AG09309 (cell line): Measurements from ENCODE around the gene CCDC201.
A peak's percentile ranks its signal among the peaks of the same experiment; 100 is the strongest.
"Not testable (repeated sequence)": the region's sequence is repeated elsewhere in the genome, so short reads cannot be mapped to it uniquely, and the experiment has no call there.

Source experiments
- DNase-seq: peaks from one replicate; pipeline ENCODE4 v3.0.0-alpha.2; 2010; ENCODE audit warnings: low read depth
- H3K4me3 ChIP-seq: 2 replicates; pipeline ENCODE4 v1.5.1; 2011; ENCODE audit warnings: mild to moderate bottlenecking, low read depth, low read length, moderate library complexity; ENCODE audit not compliant: control insufficient read depth
- TF ChIP-seq, protein P1 (sequence below): IDR thresholded peaks from 2 replicates; pipeline ENCODE4 v1.5.1; 2011; ENCODE audit warnings: mild to moderate bottlenecking, low read depth, low read length, inconsistent platforms; ENCODE audit not compliant: insufficient read depth, control insufficient read depth; ENCODE audit errors: missing control alignments

Gene CCDC201

DNA sequence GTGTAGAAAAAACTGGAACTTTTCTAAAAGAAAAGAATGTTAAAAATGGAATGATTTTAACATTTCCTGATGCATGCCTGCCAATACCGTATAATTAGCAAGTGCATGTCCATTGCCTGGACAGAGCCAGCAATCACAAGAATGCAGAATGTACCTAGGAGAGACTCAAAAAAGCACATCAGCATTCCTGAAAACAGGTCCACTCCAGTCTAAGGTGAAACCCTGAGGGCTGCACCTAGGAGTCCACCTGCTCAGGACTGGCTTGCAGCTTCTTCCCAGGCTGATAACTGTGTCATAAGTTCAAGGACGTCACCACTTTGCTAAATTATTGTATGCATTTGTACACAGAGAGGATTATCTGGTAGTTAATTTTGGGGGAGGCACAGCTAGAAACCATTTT lies 5.4 kb downstream of the CCDC201 start:
- DNase-seq = no peak
- TF ChIP-seq, protein P1, sequence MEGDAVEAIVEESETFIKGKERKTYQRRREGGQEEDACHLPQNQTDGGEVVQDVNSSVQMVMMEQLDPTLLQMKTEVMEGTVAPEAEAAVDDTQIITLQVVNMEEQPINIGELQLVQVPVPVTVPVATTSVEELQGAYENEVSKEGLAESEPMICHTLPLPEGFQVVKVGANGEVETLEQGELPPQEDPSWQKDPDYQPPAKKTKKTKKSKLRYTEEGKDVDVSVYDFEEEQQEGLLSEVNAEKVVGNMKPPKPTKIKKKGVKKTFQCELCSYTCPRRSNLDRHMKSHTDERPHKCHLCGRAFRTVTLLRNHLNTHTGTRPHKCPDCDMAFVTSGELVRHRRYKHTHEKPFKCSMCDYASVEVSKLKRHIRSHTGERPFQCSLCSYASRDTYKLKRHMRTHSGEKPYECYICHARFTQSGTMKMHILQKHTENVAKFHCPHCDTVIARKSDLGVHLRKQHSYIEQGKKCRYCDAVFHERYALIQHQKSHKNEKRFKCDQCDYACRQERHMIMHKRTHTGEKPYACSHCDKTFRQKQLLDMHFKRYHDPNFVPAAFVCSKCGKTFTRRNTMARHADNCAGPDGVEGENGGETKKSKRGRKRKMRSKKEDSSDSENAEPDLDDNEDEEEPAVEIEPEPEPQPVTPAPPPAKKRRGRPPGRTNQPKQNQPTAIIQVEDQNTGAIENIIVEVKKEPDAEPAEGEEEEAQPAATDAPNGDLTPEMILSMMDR = no peak
- no peak overlapping the region for H3K4me3 ChIP-seq

DNA sequence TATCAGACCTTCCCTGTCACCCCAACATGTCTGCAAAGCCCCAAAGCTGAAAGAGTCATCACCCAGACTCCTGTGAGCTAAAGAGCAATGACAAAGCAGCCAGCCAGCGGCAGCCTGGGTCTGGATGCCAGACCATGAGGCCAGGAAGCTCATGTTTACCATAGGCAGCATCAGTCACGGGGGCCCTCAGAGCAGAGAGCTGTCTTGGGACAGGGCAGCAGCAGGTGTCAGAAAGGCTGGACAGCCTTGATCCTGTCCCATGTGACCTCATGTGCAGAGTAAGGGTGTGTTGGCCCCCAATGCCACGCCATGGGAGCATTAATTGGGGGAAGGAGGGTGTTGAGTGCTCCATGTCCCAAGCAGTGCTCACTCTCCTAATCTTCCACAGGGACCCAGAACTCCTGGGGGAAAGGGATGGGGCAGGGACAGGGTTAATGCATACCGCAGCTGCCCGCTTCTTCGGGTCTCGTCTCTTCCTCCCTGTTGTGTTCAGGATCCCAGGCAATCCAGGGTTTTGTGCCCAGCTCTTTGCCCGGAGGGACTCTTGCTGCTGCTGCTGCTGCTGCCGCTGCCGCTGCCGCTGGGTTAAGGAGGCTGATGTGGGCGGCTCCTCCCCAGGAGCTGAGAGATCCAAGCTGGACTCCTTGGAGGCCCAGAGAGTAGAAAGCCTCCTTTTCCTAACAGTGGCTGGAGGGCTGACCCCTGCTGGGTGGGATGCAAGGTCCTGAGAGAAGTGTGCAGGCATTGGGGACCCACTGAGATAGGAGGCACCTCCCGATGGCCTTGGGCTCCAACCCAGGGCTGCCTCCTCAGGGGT lies 7.1 kb downstream of the CCDC201 start:
- no peak for DNase-seq
- no peak overlapping the region for H3K4me3 ChIP-seq
- TF ChIP-seq, protein P1 = no peak

DNA sequence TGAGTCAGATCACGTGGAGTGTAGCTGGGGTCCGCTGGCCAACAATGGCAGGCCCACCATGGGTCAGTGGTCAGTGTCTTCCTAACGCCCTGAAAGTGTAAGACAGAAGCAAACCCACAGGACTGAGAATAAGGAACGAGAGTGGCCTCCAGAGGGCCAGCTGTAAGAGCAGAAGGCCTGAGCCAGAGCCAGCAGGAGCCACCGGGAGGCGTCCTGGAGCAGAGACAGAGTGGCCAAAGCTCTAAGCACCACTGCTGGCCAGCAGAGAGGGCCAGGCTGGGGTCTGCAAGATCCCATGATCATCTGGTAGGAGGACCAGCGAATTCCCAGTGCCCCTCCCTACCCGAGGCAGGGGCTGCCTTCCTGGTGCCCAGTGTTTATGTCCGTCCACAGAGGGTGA lies 9.2 kb downstream of the CCDC201 start:
- no peak overlapping the region for H3K4me3 ChIP-seq
- TF ChIP-seq, protein P1 = peak; percentile 41
- no peak for DNase-seq

DNA sequence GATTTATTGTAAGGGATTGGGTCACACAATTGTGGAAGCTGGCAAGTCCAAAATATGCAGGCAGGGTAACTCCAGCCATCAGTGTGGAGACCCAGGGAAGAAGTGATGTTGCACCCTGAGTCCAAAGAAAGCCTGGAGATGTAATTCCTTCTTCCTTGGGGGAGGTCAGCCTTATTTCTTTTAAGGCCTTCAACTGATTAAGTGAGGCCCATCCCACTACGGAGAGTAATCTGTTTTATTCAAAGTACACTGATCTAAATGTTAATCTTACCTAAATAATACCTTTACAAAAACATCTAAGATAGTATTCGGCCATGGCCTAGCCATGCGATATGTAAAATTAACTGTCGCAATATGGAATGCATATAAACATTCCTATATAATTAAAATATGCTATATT lies 16.0 kb downstream of the CCDC201 start:
- not testable (repeated sequence) for DNase-seq, H3K4me3 ChIP-seq

DNA sequence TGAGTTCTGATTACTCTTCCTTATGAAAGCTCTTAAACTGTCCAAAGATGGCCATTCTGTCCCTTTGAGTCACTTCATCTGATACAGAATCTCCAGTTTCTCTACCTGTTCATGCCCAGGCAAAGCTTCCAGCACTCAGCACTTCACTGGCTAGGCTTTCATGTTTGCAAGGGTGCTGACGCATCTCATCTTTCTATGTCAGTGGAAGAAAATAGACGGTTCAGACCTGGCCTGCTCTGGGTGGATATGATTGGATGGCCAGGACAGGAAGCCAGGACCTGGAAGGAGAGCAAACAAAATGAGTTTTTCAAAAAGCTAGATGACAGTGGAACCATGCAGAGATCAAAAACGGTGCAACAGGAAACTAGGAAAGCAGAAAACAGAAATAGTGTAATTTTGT lies 17.2 kb downstream of the CCDC201 start:
- H3K4me3 ChIP-seq, DNase-seq: not testable (repeated sequence)

DNA sequence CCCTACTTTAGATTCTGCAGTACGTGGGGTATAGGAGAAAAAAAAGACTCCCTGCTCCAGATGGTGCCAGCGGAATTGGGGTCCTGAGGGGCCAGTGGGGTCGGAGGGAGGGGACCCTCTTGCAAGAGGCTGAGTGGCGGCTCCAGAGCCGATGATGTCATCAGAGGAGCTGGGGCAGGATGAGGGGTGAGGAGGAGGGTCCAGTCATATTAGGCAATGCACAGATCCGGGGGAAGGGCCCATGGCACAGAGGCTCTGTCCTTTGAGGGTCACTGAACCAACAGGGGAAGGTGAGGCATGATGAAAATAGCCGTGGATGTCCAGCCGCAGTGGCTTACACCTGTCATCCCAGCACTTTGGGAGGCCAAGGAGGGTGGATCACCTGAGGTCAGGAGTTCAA lies 19.4 kb downstream of the CCDC201 start:
- not testable (repeated sequence) for DNase-seq, H3K4me3 ChIP-seq

DNA sequence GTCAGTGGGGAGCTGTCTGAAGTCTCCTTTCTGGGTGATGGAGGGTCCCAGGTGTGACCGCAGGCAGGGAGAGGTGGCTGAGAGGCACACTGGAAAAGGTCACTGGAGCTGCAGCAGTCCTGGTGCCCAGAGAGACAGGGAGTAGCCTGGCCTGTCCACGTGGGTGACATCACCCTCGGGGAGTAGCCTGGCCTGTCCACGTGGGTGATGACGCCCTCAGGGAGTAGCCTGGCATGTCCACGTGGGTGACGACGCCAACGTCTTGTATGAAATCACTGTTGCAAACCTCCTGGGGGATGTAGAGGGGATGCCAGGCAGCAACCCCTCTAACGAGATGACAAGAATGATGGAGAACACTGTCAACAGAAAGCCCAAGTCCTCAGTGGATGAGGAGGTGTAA lies 19.9 kb downstream of the CCDC201 start:
- DNase-seq, H3K4me3 ChIP-seq: not testable (repeated sequence)

DNA sequence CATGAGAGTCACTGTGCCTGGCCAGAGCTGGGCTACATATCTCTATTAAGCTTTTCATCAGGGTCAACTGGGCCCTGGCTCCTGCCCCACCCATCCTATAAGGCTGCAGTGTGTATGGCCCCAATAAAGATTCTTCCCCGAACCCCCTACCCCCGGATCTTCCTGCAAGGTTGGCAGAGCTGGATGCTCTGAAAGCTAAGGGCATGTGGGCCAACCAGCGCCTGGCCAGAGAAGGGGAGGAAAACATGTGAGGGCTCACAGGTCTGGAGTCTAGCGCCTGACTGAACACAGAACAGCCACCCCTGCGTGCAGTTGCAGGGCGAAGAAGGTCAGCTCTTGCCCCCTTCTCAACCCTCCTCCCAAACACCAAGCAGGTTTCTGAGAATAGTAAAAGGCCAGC lies 24.1 kb downstream of the CCDC201 start:
- H3K4me3 ChIP-seq, DNase-seq: not testable (repeated sequence)

DNA sequence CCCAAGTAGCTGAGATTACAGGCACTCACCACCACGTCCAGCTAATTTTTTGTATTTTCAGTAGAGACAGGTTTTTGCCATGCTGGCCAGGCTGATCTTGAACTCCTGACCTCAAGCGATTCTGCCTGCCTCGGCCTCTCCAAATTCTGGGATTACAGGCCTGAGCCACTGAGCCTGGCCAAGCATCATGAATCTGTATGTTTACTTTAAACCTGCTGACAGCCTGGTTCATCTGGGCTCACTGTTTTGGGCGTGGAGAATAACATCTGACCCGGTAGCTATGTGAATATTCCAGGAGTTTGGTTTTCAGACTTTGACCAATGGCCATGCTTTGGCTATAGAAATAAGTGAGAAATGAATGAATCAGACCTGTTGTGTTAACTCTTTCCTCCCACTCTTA lies 26.3 kb downstream of the CCDC201 start:
- not testable (repeated sequence) for DNase-seq, H3K4me3 ChIP-seq

DNA sequence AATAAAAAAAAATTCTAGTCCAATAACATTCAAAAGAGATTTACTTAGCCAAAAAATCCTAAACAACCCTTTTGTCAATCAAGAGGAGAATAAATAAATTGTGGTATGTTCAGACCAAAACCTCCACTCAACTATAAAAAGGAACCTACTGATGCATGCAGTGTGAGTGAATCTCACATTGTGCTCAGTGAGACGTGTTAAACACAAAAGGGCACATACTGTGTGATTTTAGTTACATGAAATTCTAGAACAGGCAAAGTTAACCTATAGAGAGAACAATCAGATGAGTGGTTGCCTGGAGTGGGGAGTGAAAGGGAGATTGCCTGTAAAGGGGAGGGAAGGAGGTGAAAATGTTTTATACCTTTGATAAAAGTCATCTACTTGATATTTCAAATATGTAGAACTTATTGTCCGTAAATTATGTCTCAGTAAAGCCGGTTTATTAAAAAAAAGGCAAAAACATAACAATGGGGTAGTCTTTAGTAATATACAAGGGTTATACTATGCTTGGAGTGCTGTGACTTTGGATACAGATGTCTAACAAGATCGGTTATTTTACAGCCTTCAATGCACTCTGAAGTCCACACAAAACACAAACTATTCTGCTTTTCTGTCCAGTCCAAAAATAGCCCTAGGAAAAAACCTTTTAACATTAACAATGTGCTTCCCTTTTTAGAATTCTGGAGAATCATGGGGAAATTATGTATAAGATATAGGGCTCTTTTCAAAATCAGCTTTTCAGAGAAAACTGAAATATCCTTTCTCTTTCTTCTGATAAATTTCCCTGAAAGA lies 30.8 kb downstream of the CCDC201 start:
- DNase-seq, H3K4me3 ChIP-seq: not testable (repeated sequence)

DNA sequence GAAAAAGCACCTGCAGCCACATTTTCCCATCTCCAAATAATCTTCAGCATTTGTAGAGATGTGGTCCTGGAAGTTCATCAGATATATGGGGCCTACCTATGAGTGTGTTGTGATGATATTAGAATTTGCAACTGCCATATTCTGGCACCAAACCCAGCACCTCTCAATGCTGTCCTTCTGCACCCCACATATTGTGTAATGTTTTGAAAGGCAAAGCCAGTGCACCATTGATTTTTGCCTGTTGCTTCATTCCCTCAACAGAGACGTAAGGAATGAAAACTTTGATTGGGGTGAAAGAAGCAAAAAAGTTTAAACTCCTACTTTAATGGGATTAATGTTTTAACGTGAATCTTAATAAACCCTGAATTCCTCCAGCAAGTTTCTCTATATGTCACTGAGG lies 34.0 kb downstream of the CCDC201 start:
- not testable (repeated sequence) for DNase-seq, H3K4me3 ChIP-seq

DNA sequence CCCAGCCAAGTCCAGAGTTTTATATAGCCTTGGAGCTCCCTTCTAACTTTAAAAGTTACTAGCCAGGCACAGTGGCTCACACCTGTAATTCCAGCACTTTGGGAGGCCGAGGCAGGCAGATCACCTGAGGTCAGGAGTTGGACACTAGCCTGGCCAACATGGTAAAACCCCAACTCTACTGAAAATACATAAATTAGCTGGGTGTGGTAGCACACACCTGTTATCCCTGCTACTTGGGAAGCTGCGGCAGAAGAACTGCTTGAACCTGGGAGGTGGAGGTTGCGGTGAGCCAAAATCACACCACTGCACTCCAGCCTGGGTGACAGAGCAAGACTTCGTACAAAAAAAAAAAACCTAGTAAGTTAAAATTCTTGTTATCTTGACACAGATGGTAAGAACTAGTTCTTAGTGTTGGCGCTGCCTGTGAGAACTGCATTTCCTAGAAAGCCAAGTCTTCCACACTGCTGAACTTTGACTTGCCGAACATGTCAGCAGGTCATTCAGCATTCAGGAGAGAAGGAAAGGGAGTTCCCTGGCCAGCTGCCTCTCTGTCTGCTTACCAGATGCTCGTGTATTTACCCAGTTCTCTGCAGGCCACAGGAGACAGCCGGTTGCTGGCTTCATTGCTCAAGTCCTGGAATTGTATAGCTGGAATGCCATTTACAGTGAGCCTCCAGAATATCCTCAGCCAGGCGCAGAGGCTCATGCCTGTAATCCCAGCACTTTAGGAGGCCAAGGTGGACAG lies 40.3 kb downstream of the CCDC201 start:
- peak; percentile 1 for DNase-seq
- H3K4me3 ChIP-seq = not testable (repeated sequence)

DNA sequence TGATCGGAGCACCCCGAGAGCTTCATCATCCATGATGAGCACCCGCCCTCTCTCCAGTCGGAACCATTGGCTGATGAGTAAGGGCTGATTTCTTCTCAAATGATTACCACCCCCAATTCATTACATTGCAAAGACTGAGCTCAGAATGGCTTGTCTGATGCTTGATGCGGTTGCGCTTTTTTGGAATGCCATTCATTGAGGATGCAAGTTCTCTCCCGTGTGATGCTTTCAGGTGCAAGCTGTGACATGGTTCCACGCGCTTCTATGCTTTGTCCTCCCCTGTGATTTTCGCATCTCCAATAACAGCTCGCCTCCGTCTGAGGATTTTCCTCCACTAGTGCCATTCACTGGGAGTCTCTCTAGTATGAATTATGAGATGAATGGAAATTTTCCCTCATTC lies 43.0 kb downstream of the CCDC201 start:
- H3K4me3 ChIP-seq, DNase-seq: not testable (repeated sequence)

DNA sequence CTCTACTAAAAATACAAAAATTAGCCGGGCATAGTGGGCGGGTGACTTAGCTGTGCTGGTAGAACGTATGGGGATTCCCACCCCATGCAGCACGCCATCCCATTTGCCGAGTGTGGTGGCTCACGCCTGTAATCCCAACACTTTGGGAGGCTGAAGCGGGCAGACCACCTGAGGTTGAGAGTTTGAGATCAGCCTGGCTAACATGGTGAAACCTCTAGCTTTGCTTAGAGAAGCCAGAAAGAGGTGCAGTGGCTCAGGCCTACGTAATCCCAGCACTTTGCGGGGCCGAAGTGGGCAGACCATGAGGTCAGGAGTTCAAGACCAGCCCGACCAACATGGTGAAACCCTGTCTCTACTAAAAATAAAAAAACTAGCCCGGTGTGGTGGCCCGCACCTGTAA lies 45.2 kb downstream of the CCDC201 start:
- not testable (repeated sequence) for H3K4me3 ChIP-seq, DNase-seq
